ENCODE measurements around the gene ASB4. TPM values are rescaled to one million over a fixed set of nuclear protein-coding genes. Genes with fewer than 3 reads are reported as not detected.
"Not testable (repeated sequence)": the region's sequence is repeated elsewhere in the genome, so short reads cannot be mapped to it uniquely, and the experiment has no call there.

The ASB4 gene
- total and polyA plus RNA-seq, 2 donors, result 0.47 to 1.9 TPM

- DNase-seq (ENCODE audit: extremely low spot score), result peak; percentile 47
- no peak overlapping the region for H3K27ac ChIP-seq (ENCODE audit: low read depth)
- H3K36me3 ChIP-seq (ENCODE audit: insufficient read depth), result no peaks in the 10 kb centered on the region
- no peaks in the 10 kb centered on the region for H3K4me1 ChIP-seq (ENCODE audit: insufficient read depth)
- H3K4me3 ChIP-seq (ENCODE audit: low read depth, low read length), result no peak overlapping the region
- 76% methylated on average over 2 of the region's 2 CpGs for WGBS
Observed at GRCh38 chr7:95491634-95492314, 6.0 kb downstream of the ASB4 start.

GRCh38 chr7:95493247-95493646 lies 7.5 kb downstream of the ASB4 start:
- H3K4me1 ChIP-seq (ENCODE audit: insufficient read depth), result no peaks in the 10 kb centered on the region
- DNase-seq (ENCODE audit: extremely low spot score), result no peak
- no peak overlapping the region for H3K27ac ChIP-seq (ENCODE audit: low read depth)
- H3K36me3 ChIP-seq (ENCODE audit: insufficient read depth), result no peaks in the 10 kb centered on the region
- no peak overlapping the region for H3K4me3 ChIP-seq (ENCODE audit: low read depth, low read length)

GRCh38 chr7:95493844-95494243 lies 8.1 kb downstream of the ASB4 start:
- WGBS, result 91% methylated on average over 2 of the region's 2 CpGs
- no peak overlapping the region for H3K27ac ChIP-seq (ENCODE audit: low read depth)
- H3K36me3 ChIP-seq (ENCODE audit: insufficient read depth), result no peaks in the 10 kb centered on the region
- no peak for DNase-seq (ENCODE audit: extremely low spot score)
- no peak overlapping the region for H3K4me3 ChIP-seq (ENCODE audit: low read depth, low read length)
- no peaks in the 10 kb centered on the region for H3K4me1 ChIP-seq (ENCODE audit: insufficient read depth)

- 80% methylated on average over 5 of the region's 5 CpGs for WGBS
- no peaks in the 10 kb centered on the region for H3K4me1 ChIP-seq (ENCODE audit: insufficient read depth)
- H3K36me3 ChIP-seq (ENCODE audit: insufficient read depth), result no peaks in the 10 kb centered on the region
- no peak for DNase-seq (ENCODE audit: extremely low spot score)
- H3K4me3 ChIP-seq (ENCODE audit: low read depth, low read length), result no peak overlapping the region
- H3K27ac ChIP-seq (ENCODE audit: low read depth), result no peak overlapping the region
Observed at GRCh38 chr7:95501261-95501832, 15.6 kb downstream of the ASB4 start.

- Histone ChIP-seq H3K27ac (ENCODE audit: low read depth) (no peak overlapping the region), H3K36me3 (ENCODE audit: insufficient read depth) (no peaks in the 10 kb centered on the region), H3K4me1 (ENCODE audit: insufficient read depth) (no peaks in the 10 kb centered on the region), H3K4me3 (ENCODE audit: low read depth, low read length) (no peak overlapping the region)
- WGBS, result 92% methylated on average over 1 of the region's 1 CpG
- DNase-seq (ENCODE audit: extremely low spot score), result no peak
Observed at GRCh38 chr7:95502403-95502802, 16.7 kb downstream of the ASB4 start.

- no peak overlapping the region for H3K27ac ChIP-seq (ENCODE audit: low read depth)
- no peaks in the 10 kb centered on the region for H3K4me1 ChIP-seq (ENCODE audit: insufficient read depth)
- no peaks in the 10 kb centered on the region for H3K36me3 ChIP-seq (ENCODE audit: insufficient read depth)
- 82% methylated on average over 6 of the region's 6 CpGs for WGBS
- no peak overlapping the region for H3K4me3 ChIP-seq (ENCODE audit: low read depth, low read length)
- DNase-seq (ENCODE audit: extremely low spot score), result no peak
Observed at GRCh38 chr7:95503271-95504131, 17.8 kb downstream of the ASB4 start.

- not testable (repeated sequence) for DNase-seq (ENCODE audit: extremely low spot score); H3K27ac ChIP-seq (ENCODE audit: low read depth); H3K36me3 ChIP-seq (ENCODE audit: insufficient read depth); H3K4me3 ChIP-seq (ENCODE audit: low read depth, low read length); H3K4me1 ChIP-seq (ENCODE audit: insufficient read depth)
- WGBS, result 90% methylated on average over 7 of the region's 7 CpGs
Observed at GRCh38 chr7:95504132-95504588, 18.4 kb downstream of the ASB4 start.

- H3K36me3 ChIP-seq (ENCODE audit: insufficient read depth), result no peaks in the 10 kb centered on the region
- DNase-seq (ENCODE audit: extremely low spot score), result no peak
- WGBS, result 79% methylated on average over 2 of the region's 2 CpGs
- no peaks in the 10 kb centered on the region for H3K4me1 ChIP-seq (ENCODE audit: insufficient read depth)
- no peak overlapping the region for H3K4me3 ChIP-seq (ENCODE audit: low read depth, low read length)
- no peak overlapping the region for H3K27ac ChIP-seq (ENCODE audit: low read depth)
Observed at GRCh38 chr7:95508780-95509179, 23.0 kb downstream of the ASB4 start.

GRCh38 chr7:95509199-95509598 lies 23.5 kb downstream of the ASB4 start:
- H3K4me1 ChIP-seq (ENCODE audit: insufficient read depth), result no peaks in the 10 kb centered on the region
- no peaks in the 10 kb centered on the region for H3K36me3 ChIP-seq (ENCODE audit: insufficient read depth)
- no peak overlapping the region for H3K4me3 ChIP-seq (ENCODE audit: low read depth, low read length)
- WGBS, result 25% methylated on average over 5 of the region's 5 CpGs
- H3K27ac ChIP-seq (ENCODE audit: low read depth), result no peak overlapping the region
- DNase-seq (ENCODE audit: extremely low spot score), result peak; percentile 23

GRCh38 chr7:95511716-95512260 lies 26.0 kb downstream of the ASB4 start:
- no peak overlapping the region for H3K4me3 ChIP-seq (ENCODE audit: low read depth, low read length)
- no peaks in the 10 kb centered on the region for H3K4me1 ChIP-seq (ENCODE audit: insufficient read depth)
- H3K27ac ChIP-seq (ENCODE audit: low read depth), result no peak overlapping the region
- 29% methylated on average over 6 of the region's 6 CpGs for whole genome bisulfite sequencing
- no peaks in the 10 kb centered on the region for H3K36me3 ChIP-seq (ENCODE audit: insufficient read depth)
- DNase-seq (ENCODE audit: extremely low spot score), result peak; percentile 46

GRCh38 chr7:95517458-95517857 lies 31.7 kb downstream of the ASB4 start:
- Histone ChIP-seq H3K27ac (ENCODE audit: low read depth) (no peak overlapping the region), H3K4me3 (ENCODE audit: low read depth, low read length) (no peak overlapping the region), H3K4me1 (ENCODE audit: insufficient read depth) (no peaks in the 10 kb centered on the region), H3K36me3 (ENCODE audit: insufficient read depth) (no peaks in the 10 kb centered on the region)
- 87% methylated on average over 2 of the region's 2 CpGs for WGBS
- no peak for DNase-seq (ENCODE audit: extremely low spot score)

- WGBS, result 96% methylated on average over 1 of the region's 1 CpG
- Histone ChIP-seq H3K36me3 (ENCODE audit: insufficient read depth) (no peaks in the 10 kb centered on the region), H3K4me1 (ENCODE audit: insufficient read depth) (no peaks in the 10 kb centered on the region), H3K27ac (ENCODE audit: low read depth) (no peak overlapping the region), H3K4me3 (ENCODE audit: low read depth, low read length) (no peak overlapping the region)
- DNase-seq (ENCODE audit: extremely low spot score), result no peak
Observed at GRCh38 chr7:95517870-95518269, 32.1 kb downstream of the ASB4 start.

GRCh38 chr7:95520136-95520535 lies 34.4 kb downstream of the ASB4 start:
- Histone ChIP-seq H3K4me1 (ENCODE audit: insufficient read depth) (no peaks in the 10 kb centered on the region), H3K36me3 (ENCODE audit: insufficient read depth) (no peaks in the 10 kb centered on the region), H3K27ac (ENCODE audit: low read depth) (no peak overlapping the region), H3K4me3 (ENCODE audit: low read depth, low read length) (no peak overlapping the region)
- 66% methylated on average over 2 of the region's 2 CpGs for WGBS
- DNase-seq (ENCODE audit: extremely low spot score), result no peak

- Histone ChIP-seq H3K27ac (ENCODE audit: low read depth) (no peak overlapping the region), H3K36me3 (ENCODE audit: insufficient read depth) (no peaks in the 10 kb centered on the region), H3K4me3 (ENCODE audit: low read depth, low read length) (no peak overlapping the region), H3K4me1 (ENCODE audit: insufficient read depth) (no peaks in the 10 kb centered on the region)
- DNase-seq (ENCODE audit: extremely low spot score), result no peak
- 38% methylated on average over 3 of the region's 3 CpGs for WGBS
Observed at GRCh38 chr7:95525503-95525902, 39.8 kb downstream of the ASB4 start.
